22Rv1 (cell line): ENCODE measurements around the gene TMEM184A.

Source experiments
- H3K27ac ChIP-seq: fragments of 450-650 bp; 2 replicates; pipeline ENCODE4 v1.5.1; 2017
- CTCF ChIP-seq: fragments of 450-650 bp; IDR thresholded peaks from 2 replicates; pipeline ENCODE4 v1.5.1; 2017; ENCODE audit warnings: mild to moderate bottlenecking
- ZFX ChIP-seq: fragments of 450-650 bp; IDR thresholded peaks from 2 replicates; pipeline ENCODE4 v1.6.1; 2017; ENCODE audit warnings: antibody characterized with exemption, borderline replicate concordance

The TMEM184A gene

DNA sequence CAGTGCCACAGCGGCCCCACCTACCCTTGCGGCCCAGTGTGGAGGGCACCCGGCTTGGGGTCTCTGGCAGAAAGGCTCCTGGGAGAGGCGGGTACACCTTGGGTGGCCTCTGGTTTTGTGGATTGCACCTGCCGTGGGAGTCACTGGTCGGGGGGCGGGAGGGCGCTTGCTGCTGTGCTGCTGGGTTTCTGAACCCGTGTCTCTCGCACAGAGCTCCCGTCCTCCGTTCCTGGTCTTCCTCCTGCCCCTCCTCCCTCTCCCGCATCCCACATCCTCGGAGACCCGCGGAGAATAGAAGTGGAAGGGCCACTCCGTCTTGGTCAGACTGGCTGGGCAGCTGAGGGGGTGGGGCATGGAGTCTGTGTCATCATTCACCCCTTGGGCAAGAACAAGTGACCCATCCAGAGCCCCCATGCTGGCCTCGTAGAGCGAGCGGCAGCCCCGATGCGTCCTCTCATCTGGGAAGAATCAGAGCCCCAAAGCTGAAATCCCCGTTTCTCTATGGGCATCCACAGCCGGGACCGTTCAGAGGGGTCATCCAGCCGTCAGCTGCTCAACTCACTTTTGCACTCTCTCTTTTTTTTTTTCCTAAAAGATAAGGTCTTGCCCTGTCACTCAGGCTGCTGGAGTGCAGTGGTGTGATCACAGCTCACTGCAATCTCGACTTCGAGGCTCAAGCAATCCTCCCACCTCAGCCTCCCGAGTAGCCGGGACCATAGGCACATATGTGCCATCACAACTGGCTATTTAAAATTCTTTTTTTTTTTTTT, 21.5 kb downstream of the TMEM184A start:
- H3K27ac ChIP-seq: peak overlapping the region; percentile 93
- no peak for TF ChIP-seq CTCF
- no peak for TF ChIP-seq ZFX

DNA sequence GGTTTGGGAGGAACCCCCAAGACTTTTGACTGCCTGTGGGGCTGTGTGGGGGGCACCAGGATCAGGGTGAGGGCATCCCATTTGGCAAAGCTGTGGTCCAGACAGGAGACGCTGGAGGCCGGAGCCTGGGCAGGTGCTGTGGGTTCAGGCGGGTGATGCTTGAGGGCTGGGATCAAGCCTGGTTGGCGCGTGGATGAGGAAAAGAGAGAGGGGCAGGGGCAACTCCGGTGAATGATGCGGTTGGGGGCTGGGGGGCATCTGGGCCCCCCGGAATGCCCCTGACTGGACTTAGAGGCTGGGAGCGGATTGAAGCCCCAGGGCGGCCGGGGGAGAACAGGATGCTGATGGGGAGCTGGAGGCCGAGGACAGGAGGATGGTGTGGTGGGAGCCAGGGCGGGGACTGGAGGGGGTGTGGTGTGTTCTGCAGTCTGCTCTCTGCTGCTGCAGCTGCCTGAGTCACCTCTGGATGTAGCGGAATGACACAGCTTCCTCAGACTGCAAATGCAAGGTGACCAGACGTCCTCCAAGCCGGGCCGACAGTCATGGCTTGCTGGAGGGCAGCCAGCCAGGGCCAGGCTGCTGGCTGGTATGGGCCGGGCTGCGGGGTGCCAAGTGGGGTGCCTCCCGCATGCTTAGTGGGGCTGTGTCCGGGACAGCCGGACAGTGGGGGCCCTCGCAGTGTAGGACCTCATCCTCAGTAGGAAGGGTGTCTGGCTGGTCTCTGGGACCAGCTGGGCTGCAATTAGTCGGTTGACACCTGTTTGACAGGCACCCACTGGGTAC, 22.3 kb downstream of the TMEM184A start:
- H3K27ac ChIP-seq: peak overlapping the region; percentile 93
- no peak for TF ChIP-seq ZFX
- no peak for TF ChIP-seq CTCF

- TF ChIP-seq ZFX: no peak
- TF ChIP-seq CTCF: no peak
- H3K27ac ChIP-seq: peak overlapping the region; percentile 93
Measured at GRCh38 chr7:1533255-1533546, 22.8 kb downstream of the TMEM184A start.

DNA sequence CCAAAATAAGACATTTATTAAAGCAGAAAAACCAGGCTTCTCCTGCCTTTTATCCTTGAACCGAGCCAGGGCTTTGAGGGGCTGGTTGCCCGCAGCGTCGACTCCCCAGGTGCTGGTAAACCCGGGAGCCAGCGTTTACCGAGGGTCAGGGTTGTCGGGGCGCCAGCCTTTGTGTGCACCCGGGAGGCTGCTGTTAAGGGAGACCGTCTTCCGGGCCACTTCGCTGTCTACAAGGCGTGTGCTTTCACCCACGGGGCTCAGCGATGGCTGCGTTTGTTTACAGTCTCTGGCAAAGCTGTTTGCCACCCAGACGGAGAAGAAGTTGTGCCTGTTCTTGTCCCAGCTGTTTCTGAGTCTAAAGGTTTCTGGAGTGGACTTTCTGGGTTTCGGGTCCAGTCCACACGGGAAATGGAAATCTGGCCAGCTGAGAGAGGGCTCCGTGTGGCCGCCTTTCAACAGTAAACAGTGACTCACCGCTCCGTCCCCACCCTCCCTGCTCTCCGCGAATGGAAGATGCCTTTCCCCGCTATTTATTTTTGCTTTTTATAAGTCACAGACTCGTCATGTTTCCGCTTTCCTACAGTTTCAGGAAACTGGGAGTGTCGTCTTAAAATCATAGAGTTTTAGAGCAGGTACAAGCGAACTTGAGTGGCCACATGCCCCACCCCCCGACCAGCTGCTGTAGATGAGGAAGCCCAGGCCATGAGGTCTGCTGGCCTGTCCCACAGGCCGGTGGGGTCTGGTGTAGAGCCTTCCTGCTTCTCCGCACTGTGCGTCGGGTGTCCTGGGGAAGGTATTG, 23.4 kb downstream of the TMEM184A start:
- H3K27ac ChIP-seq: peak overlapping the region; percentile 93
- TF ChIP-seq ZFX (no peak), CTCF (no peak)

GRCh38 chr7:1531979-1532455, 24.0 kb downstream of the TMEM184A start:
- no peak for TF ChIP-seq ZFX
- no peak for TF ChIP-seq CTCF
- H3K27ac ChIP-seq: peak overlapping the region; percentile 93

GRCh38 chr7:1531263-1531978, 24.6 kb downstream of the TMEM184A start:
- TF ChIP-seq ZFX (no peak), CTCF (no peak)

More at GRCh38 chr7:1531263-1531978, 24.6 kb downstream of the TMEM184A start:
- peak overlapping the region; percentile 93 for H3K27ac ChIP-seq
